Loucy (cell line): ENCODE data around the gene KDELR3.

Source experiments
- H2AFZ ChIP-seq: fragments of 200-600 bp; sonication (generic); 2 replicates; pipeline ENCODE4 v1.6.0; 2016; ENCODE audit warnings: antibody characterized with exemption, mild to moderate bottlenecking, low read length, moderate library complexity
- H3F3A ChIP-seq: fragments of 200-600 bp; 2 replicates; pipeline ENCODE4 v1.6.0; 2016; ENCODE audit warnings: antibody characterized with exemption, low read depth, mild to moderate bottlenecking
- H3K27me3 ChIP-seq: fragments of 200-600 bp; sonication (generic); 2 replicates; pipeline ENCODE4 v1.6.1; 2014; ENCODE audit warnings: low read length, mild to moderate bottlenecking; ENCODE audit not compliant: insufficient read depth, poor library complexity, severe bottlenecking
- H3K36me3 ChIP-seq: fragments of 200-600 bp; sonication (generic); 2 replicates; pipeline ENCODE4 v1.6.1; 2016; ENCODE audit warnings: low read length; ENCODE audit not compliant: insufficient read depth
- H3K4me1 ChIP-seq: fragments of 200-600 bp; sonication (generic); 2 replicates; pipeline ENCODE4 v1.5.1; 2014; ENCODE audit warnings: low read length, mild to moderate bottlenecking; ENCODE audit not compliant: insufficient read depth, poor library complexity, severe bottlenecking
- H3K4me2 ChIP-seq: fragments of 200-600 bp; sonication (generic); 2 replicates; pipeline ENCODE4 v1.6.0; 2014; ENCODE audit warnings: antibody characterized with exemption, low read length, low read depth, mild to moderate bottlenecking; ENCODE audit not compliant: poor library complexity, severe bottlenecking
- H3K4me3 ChIP-seq: fragments of 200-600 bp; sonication (generic); 2 replicates; pipeline ENCODE4 v1.5.1; 2014; ENCODE audit warnings: low read length, mild to moderate bottlenecking, mixed read lengths; ENCODE audit not compliant: poor library complexity, severe bottlenecking
- H3K79me2 ChIP-seq: fragments of 200-600 bp; sonication (generic); 2 replicates; pipeline ENCODE4 v1.6.1; 2014; ENCODE audit warnings: low read length; ENCODE audit not compliant: insufficient read depth
- H3K9ac ChIP-seq: fragments of 200-600 bp; sonication (generic); 2 replicates; pipeline ENCODE4 v1.6.0; 2014; ENCODE audit warnings: mild to moderate bottlenecking, low read depth, low read length, moderate library complexity; ENCODE audit not compliant: poor library complexity, severe bottlenecking
- H3K9me2 ChIP-seq: fragments of 200-600 bp; sonication (generic); replicated peaks from 2 replicates; pipeline ENCODE4 v1.6.1; 2016; ENCODE audit warnings: low read depth, low read length, mixed read lengths
- H3K9me3 ChIP-seq: fragments of 200-600 bp; sonication (generic); 2 replicates; pipeline ENCODE4 v1.6.1; 2014; ENCODE audit warnings: mild to moderate bottlenecking, antibody characterized with exemption, low read length, low read depth; ENCODE audit not compliant: insufficient read depth
- H4K20me1 ChIP-seq: fragments of 200-600 bp; sonication (generic); 2 replicates; pipeline ENCODE4 v1.6.0; 2014; ENCODE audit warnings: antibody characterized with exemption, low read length, mild to moderate bottlenecking; ENCODE audit not compliant: insufficient read depth, poor library complexity, severe bottlenecking
- EZH2phosphoT487 ChIP-seq: fragments of 200-600 bp; IDR thresholded peaks from 2 replicates; pipeline ENCODE4 v1.6.1; 2018; ENCODE audit warnings: antibody characterized with exemption, mild to moderate bottlenecking, moderate library complexity, borderline replicate concordance
- TF ChIP-seq, protein P1 (sequence below): fragments of 200-600 bp; sonication (generic); conservative IDR thresholded peaks from 2 replicates; pipeline ENCODE4 v1.5.1; 2014; ENCODE audit warnings: mild to moderate bottlenecking, antibody characterized with exemption, low read length

Gene KDELR3

DNA sequence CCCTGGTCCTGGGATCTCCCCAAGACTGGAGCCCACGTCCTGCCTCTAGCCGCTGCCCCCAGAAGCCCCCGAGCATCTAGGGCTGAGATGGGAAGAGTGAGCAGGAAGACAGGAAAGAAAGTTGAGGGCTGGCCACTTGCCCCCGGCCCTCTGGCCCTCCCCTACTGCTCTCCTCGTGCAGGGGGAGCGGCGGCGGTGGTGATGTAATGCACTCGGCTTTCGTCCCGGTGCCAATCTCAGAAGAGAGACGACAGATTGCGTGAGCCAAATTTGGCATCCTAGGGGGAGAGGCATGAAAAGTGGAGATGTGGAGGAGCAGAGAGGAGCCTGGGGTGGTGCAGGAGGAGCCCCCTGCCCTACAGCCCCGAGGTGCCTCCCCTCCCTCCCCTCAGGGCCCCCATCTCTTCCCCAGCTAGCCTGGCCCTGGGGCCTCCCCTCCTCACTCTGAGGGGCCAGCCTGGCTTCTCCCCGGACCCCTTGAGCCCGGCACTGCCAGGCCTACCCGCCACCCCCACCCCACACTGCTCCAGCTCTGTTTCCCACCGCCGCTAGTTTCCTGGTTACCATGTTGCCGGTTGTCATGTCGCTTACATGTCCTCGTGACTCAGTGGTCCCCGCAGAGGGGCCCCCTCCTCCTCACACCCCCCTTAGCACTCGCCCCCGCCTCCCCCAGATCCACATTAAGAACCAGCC lies 15.4 kb upstream of the KDELR3 start:
- Histone ChIP-seq H3K79me2 (no peaks in the 10 kb centered on the region), H3K9ac (no peak overlapping the region), H3K27me3 (no peaks in the 10 kb centered on the region), H3F3A (no peaks in the 10 kb centered on the region), H2AFZ (no peak overlapping the region), H3K4me1 (no peaks in the 10 kb centered on the region), H3K4me2 (no peak overlapping the region), H3K9me3 (no peaks in the 10 kb centered on the region), H3K4me3 (no peak overlapping the region), H3K36me3 (no peaks in the 10 kb centered on the region), H4K20me1 (no peaks in the 10 kb centered on the region), H3K9me2 (no peaks in the 10 kb centered on the region)
- TF ChIP-seq, protein P1, sequence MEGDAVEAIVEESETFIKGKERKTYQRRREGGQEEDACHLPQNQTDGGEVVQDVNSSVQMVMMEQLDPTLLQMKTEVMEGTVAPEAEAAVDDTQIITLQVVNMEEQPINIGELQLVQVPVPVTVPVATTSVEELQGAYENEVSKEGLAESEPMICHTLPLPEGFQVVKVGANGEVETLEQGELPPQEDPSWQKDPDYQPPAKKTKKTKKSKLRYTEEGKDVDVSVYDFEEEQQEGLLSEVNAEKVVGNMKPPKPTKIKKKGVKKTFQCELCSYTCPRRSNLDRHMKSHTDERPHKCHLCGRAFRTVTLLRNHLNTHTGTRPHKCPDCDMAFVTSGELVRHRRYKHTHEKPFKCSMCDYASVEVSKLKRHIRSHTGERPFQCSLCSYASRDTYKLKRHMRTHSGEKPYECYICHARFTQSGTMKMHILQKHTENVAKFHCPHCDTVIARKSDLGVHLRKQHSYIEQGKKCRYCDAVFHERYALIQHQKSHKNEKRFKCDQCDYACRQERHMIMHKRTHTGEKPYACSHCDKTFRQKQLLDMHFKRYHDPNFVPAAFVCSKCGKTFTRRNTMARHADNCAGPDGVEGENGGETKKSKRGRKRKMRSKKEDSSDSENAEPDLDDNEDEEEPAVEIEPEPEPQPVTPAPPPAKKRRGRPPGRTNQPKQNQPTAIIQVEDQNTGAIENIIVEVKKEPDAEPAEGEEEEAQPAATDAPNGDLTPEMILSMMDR = no peak
- TF ChIP-seq EZH2phosphoT487 = no peak

DNA sequence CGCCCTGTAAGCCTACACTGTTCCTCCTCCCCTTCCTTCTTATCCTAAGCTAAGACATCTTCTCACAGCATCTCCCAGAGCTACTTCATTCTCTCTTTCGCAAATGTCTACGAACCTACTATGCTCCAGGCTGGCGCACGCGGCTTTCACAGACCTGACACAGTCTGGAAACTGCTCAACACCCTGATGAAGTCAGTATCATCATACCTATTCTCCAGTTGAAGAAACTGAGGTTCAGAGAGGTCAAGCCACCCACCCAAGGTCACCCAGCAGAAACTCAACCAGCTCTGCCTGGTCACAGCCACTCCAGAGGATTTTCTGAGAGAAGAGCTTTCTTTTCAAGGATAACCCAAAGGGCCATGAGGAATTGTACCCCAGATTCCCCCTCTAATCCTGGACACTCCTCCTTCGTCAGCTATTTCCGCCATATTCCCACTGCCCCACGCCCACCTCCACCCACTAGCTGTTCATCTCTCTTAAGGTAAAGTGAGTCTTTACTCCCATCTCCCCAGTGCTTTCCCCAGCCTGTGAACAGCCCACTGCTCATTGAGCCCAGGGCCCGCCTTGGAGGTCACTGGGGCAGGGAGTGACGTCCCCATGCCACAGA lies 14.7 kb upstream of the KDELR3 start:
- H3F3A ChIP-seq = no peaks in the 10 kb centered on the region
- no peaks in the 10 kb centered on the region for H3K27me3 ChIP-seq
- H3K4me3 ChIP-seq = no peak overlapping the region
- H4K20me1 ChIP-seq = no peaks in the 10 kb centered on the region
- H2AFZ ChIP-seq = no peak overlapping the region
- no peak overlapping the region for H3K4me2 ChIP-seq
- no peaks in the 10 kb centered on the region for H3K36me3 ChIP-seq
- H3K9me2 ChIP-seq = no peaks in the 10 kb centered on the region
- H3K9ac ChIP-seq = no peak overlapping the region
- H3K79me2 ChIP-seq = no peaks in the 10 kb centered on the region
- H3K9me3 ChIP-seq = no peaks in the 10 kb centered on the region
- no peak for TF ChIP-seq EZH2phosphoT487
- TF ChIP-seq, protein P1 = no peak
- H3K4me1 ChIP-seq = no peaks in the 10 kb centered on the region

DNA sequence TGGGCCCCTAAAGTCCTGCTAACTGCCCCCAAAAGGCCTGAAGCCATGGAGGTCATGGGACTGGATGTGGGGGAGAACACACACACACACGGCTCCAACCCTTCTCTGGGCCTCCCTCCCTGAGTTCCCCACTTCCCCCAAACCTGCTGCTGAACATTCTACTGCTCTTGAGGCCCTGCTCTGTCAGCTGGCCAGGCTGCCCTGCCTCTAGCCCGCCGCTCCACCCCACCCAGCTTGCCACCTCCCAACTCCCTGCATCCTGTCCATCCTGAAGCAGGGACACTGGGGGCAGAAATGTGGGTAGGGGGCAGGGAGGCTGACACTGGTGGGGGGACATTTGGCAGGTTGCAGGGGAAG lies 13.9 kb upstream of the KDELR3 start:
- H3K4me2 ChIP-seq = no peak overlapping the region

More for the DNA sequence above, 13.9 kb upstream of the KDELR3 start:
- no peak overlapping the region for H3K9ac ChIP-seq
- no peaks in the 10 kb centered on the region for H3K27me3 ChIP-seq
- H3K9me2 ChIP-seq = no peaks in the 10 kb centered on the region
- H3K9me3 ChIP-seq = no peaks in the 10 kb centered on the region
- H3K4me3 ChIP-seq = no peak overlapping the region
- H3F3A ChIP-seq = no peaks in the 10 kb centered on the region
- no peak overlapping the region for H2AFZ ChIP-seq
- no peaks in the 10 kb centered on the region for H3K4me1 ChIP-seq
- H3K79me2 ChIP-seq = no peaks in the 10 kb centered on the region
- TF ChIP-seq EZH2phosphoT487 = no peak
- TF ChIP-seq, protein P1 = no peak
- H4K20me1 ChIP-seq = no peaks in the 10 kb centered on the region
- H3K36me3 ChIP-seq = no peaks in the 10 kb centered on the region
